ENCODE data around the gene GGN.
"Not testable (repeated sequence)": the region's sequence is repeated elsewhere in the genome, so short reads cannot be mapped to it uniquely, and the experiment has no call there.

GGN gene

DNA sequence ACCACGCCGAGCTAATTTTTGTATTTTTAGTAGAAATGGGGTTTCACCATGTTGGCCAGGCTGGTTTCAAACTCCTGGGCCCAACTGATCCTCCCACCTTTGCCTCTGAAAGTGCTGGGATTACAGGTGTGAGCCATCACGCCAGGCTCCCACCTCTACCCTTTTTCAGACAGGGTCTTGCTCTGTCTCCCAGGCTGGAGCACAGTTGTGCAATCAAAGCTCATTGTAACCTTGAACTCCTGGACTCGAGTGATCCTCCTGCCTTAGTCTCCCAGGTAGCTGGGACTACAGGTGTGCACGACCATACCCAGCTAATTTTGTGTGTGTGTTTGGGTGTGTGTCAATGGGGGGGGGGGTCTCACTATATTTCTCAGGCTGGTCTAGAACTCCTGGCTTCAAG is 36.4 kb upstream of the GGN start:
- Histone ChIP-seq H3K4me3 (ENCODE audit: low read depth, low read length) (no peak overlapping the region), H3K9me3 (ENCODE audit: control insufficient read depth, insufficient read depth, low read length) (no peaks in the 10 kb centered on the region), H3K4me1 (ENCODE audit: control insufficient read depth, insufficient read depth, low read length) (peaks cover 5% of the 10 kb centered on the region), H3K27me3 (ENCODE audit: control insufficient read depth, insufficient read depth, low read length) (no peaks in the 10 kb centered on the region), H3K36me3 (ENCODE audit: control insufficient read depth, insufficient read depth, low read length) (peaks cover 3% of the 10 kb centered on the region), H3K9ac (ENCODE audit: low read depth, low read length) (no peak overlapping the region)

DNA sequence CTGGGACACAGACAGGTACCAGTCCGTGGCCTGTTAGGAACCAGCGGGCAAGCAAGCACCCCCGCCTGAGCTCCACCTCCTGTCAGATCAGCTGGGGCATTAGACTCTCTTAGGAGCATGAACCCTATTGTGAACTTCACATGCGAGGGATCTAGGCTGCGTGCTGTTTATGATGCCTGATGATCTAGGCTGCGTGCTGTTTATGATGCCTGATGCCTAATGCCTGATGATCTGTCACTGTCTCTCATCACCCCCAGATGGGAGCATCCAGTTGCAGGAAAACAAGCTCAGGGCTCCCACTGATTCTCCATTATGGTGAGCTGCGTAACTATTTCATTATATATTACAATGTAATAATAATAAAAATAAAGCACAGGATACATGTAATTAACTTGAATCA is 34.6 kb upstream of the GGN start:
- H3K4me3 ChIP-seq (ENCODE audit: low read depth, low read length), result no peak overlapping the region
- peaks cover 7% of the 10 kb centered on the region for H3K4me1 ChIP-seq (ENCODE audit: control insufficient read depth, insufficient read depth, low read length)
- peaks cover 5% of the 10 kb centered on the region for H3K27me3 ChIP-seq (ENCODE audit: control insufficient read depth, insufficient read depth, low read length)
- H3K36me3 ChIP-seq (ENCODE audit: control insufficient read depth, insufficient read depth, low read length), result peaks cover 3% of the 10 kb centered on the region
- no peaks in the 10 kb centered on the region for H3K9me3 ChIP-seq (ENCODE audit: control insufficient read depth, insufficient read depth, low read length)
- no peak overlapping the region for H3K9ac ChIP-seq (ENCODE audit: low read depth, low read length)

DNA sequence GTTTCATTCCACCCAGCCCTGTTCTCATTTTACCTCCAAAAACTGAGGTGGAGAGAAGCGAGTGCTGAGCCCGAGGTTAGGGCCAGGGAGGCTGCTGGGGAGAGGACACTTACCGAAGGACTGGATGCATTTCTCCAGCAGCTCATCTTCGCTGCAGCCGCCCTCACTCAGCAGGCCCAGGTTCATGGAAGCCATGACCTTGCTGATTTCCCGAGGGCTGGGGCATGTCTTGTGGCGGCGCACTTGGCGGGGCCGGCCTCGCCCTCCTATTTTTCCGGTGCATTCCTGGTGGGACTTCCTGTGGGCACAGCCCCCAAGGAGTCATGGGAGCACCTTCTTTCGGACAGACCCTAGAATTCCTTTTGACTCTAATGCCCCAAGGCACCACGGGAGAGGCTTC is 34.0 kb upstream of the GGN start:
- Histone ChIP-seq H3K4me3 (ENCODE audit: low read depth, low read length) (no peak overlapping the region), H3K9me3 (ENCODE audit: control insufficient read depth, insufficient read depth, low read length) (no peaks in the 10 kb centered on the region), H3K36me3 (ENCODE audit: control insufficient read depth, insufficient read depth, low read length) (peaks cover 3% of the 10 kb centered on the region), H3K27me3 (ENCODE audit: control insufficient read depth, insufficient read depth, low read length) (peaks cover 5% of the 10 kb centered on the region), H3K4me1 (ENCODE audit: control insufficient read depth, insufficient read depth, low read length) (peaks cover 9% of the 10 kb centered on the region), H3K9ac (ENCODE audit: low read depth, low read length) (no peak overlapping the region)

DNA sequence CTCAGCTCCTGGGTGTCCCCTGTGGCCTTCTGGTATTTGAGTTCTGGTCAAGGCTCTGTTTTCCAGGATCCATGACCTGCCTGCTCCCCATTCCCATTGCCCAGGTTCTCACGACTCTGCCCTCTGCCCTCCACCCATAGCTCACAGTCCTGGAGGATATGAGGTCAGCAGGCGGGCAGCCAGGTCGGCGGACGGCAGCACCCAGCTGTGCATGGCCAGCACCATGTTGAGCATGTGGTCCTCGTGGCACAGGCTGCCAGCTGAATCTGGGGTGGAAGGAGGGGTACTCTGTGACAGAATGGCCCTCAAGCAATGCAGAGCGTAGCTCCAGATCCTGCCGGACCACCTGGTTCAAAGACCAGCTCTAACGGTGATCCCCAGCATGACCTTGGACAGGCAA is 33.1 kb upstream of the GGN start:
- no peak overlapping the region for H3K9ac ChIP-seq (ENCODE audit: low read depth, low read length)
- no peaks in the 10 kb centered on the region for H3K9me3 ChIP-seq (ENCODE audit: control insufficient read depth, insufficient read depth, low read length)
- no peak overlapping the region for H3K4me3 ChIP-seq (ENCODE audit: low read depth, low read length)
- H3K27me3 ChIP-seq (ENCODE audit: control insufficient read depth, insufficient read depth, low read length), result peaks cover 5% of the 10 kb centered on the region
- H3K4me1 ChIP-seq (ENCODE audit: control insufficient read depth, insufficient read depth, low read length), result peaks cover 9% of the 10 kb centered on the region
- H3K36me3 ChIP-seq (ENCODE audit: control insufficient read depth, insufficient read depth, low read length), result peaks cover 3% of the 10 kb centered on the region

DNA sequence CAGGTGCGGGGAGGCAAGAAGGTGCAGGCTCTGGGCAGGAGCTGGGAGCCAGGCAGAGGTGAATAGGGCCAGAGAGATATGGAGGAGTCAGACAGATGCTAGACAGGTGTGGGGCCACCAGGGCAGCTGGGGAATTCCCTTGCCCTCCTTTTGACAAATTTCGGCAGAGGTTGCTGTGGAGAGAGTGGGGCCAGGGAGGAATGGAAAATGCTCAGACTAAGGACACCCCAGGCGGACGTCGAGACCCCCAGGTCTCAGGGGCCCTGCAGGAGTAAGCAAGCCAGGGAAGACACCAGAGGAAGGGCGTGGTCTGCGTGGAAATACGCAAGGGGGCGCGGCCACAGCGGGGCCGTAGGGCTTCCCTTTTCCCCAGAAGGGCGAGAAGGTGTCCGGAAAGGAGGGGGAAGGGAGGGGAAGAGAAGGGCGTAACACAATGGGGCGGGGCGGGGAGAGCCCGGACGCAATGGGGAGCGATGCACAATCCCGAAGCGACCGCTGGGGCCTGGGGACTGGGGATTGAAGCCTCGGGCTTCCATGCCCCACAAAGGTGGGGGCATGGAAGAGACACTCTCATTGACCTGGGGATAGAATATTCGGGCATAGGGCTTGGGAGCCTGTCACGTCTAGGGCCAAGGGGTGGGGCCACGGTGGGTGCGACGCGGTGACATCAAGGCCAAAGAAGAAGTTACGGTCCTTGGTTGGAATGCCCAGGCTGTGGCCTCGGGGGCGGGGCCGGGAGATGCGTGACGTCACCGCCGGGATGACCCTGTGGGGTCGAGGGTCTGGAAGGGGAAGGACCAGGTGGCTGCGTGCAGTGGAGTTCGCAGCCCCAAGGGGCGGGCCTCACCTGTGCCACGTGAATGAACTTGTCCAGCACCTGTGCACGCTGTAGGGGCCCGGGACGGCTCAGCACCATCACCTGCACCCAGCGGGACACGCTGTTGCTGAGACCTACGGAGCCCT is 30.0 kb upstream of the GGN start:
- H3K27me3 ChIP-seq (ENCODE audit: control insufficient read depth, insufficient read depth, low read length), result peaks cover 5% of the 10 kb centered on the region
- peaks cover 3% of the 10 kb centered on the region for H3K36me3 ChIP-seq (ENCODE audit: control insufficient read depth, insufficient read depth, low read length)
- H3K9ac ChIP-seq (ENCODE audit: low read depth, low read length), result no peak overlapping the region
- peak overlapping the region; percentile 54 for H3K4me3 ChIP-seq (ENCODE audit: low read depth, low read length)
- peaks cover 4% of the 10 kb centered on the region for H3K4me1 ChIP-seq (ENCODE audit: control insufficient read depth, insufficient read depth, low read length)
- no peaks in the 10 kb centered on the region for H3K9me3 ChIP-seq (ENCODE audit: control insufficient read depth, insufficient read depth, low read length)

- Histone ChIP-seq H3K9ac (ENCODE audit: low read depth, low read length) (no peak overlapping the region), H3K27me3 (ENCODE audit: control insufficient read depth, insufficient read depth, low read length) (peaks cover 5% of the 10 kb centered on the region), H3K36me3 (ENCODE audit: control insufficient read depth, insufficient read depth, low read length) (peaks cover 3% of the 10 kb centered on the region), H3K4me3 (ENCODE audit: low read depth, low read length) (no peak overlapping the region), H3K9me3 (ENCODE audit: control insufficient read depth, insufficient read depth, low read length) (no peaks in the 10 kb centered on the region), H3K4me1 (ENCODE audit: control insufficient read depth, insufficient read depth, low read length) (peaks cover 4% of the 10 kb centered on the region)
Measured at GRCh38 chr19:38417146-38417543, 29.3 kb upstream of the GGN start.

DNA sequence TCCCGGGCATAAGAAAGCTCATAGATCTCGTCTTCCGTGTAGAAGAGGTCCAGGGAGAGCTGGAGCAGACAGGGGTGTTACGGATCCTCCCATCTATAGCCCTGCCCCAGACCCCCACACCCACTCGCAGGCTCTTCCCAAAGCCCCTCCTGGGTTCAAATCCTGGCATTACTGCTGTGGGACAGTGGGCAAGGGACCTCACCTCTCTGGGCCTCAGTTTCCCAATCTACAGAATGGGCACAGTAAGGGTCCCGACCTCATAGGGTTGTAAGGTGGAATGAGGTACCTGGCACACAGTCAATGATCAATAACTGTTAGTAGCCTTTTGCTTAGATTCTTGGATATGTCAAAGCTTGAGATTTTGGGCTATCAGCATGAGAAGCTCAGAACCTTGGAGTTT is 25.6 kb upstream of the GGN start:
- H3K4me3 ChIP-seq (ENCODE audit: low read depth, low read length), result no peak overlapping the region
- H3K4me1 ChIP-seq (ENCODE audit: control insufficient read depth, insufficient read depth, low read length), result peaks cover 4% of the 10 kb centered on the region
- H3K9ac ChIP-seq (ENCODE audit: low read depth, low read length), result no peak overlapping the region
- H3K36me3 ChIP-seq (ENCODE audit: control insufficient read depth, insufficient read depth, low read length), result no peaks in the 10 kb centered on the region
- no peaks in the 10 kb centered on the region for H3K27me3 ChIP-seq (ENCODE audit: control insufficient read depth, insufficient read depth, low read length)
- H3K9me3 ChIP-seq (ENCODE audit: control insufficient read depth, insufficient read depth, low read length), result no peaks in the 10 kb centered on the region

DNA sequence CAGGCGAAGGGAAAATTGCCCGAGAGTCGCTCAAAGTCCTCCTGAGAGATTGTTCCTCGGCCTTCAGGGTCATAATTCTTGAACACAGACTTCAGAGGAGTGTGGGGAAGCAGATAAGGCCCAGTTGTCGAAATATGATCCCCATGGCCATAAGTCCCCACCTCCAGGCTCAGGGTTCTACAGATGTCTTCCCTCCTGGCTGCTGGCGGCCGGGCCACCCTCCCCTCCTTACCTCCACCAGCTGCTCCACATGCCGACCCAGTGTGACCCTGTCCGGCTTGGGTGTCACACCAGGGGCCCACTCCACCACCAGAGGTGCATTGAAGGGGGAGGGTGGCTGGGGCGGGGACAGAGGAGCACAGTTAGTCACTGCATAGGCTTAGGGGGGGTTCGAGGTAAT is 25.1 kb upstream of the GGN start:
- H3K27me3 ChIP-seq (ENCODE audit: control insufficient read depth, insufficient read depth, low read length), result no peaks in the 10 kb centered on the region
- H3K36me3 ChIP-seq (ENCODE audit: control insufficient read depth, insufficient read depth, low read length), result no peaks in the 10 kb centered on the region
- H3K9me3 ChIP-seq (ENCODE audit: control insufficient read depth, insufficient read depth, low read length), result no peaks in the 10 kb centered on the region
- peaks cover 4% of the 10 kb centered on the region for H3K4me1 ChIP-seq (ENCODE audit: control insufficient read depth, insufficient read depth, low read length)
- H3K4me3 ChIP-seq (ENCODE audit: low read depth, low read length), result no peak overlapping the region
- H3K9ac ChIP-seq (ENCODE audit: low read depth, low read length), result no peak overlapping the region

- Histone ChIP-seq H3K4me3 (ENCODE audit: low read depth, low read length) (no peak overlapping the region), H3K27me3 (ENCODE audit: control insufficient read depth, insufficient read depth, low read length) (no peaks in the 10 kb centered on the region), H3K9ac (ENCODE audit: low read depth, low read length) (no peak overlapping the region), H3K4me1 (ENCODE audit: control insufficient read depth, insufficient read depth, low read length) (peaks cover 3% of the 10 kb centered on the region), H3K9me3 (ENCODE audit: control insufficient read depth, insufficient read depth, low read length) (no peaks in the 10 kb centered on the region), H3K36me3 (ENCODE audit: control insufficient read depth, insufficient read depth, low read length) (no peaks in the 10 kb centered on the region)
Measured at GRCh38 chr19:38412491-38412890, 24.7 kb upstream of the GGN start.

GRCh38 chr19:38411898-38412297 is 24.1 kb upstream of the GGN start:
- not testable (repeated sequence) for H3K36me3 ChIP-seq (ENCODE audit: control insufficient read depth, insufficient read depth, low read length); H3K9ac ChIP-seq (ENCODE audit: low read depth, low read length); H3K4me3 ChIP-seq (ENCODE audit: low read depth, low read length); H3K9me3 ChIP-seq (ENCODE audit: control insufficient read depth, insufficient read depth, low read length); H3K4me1 ChIP-seq (ENCODE audit: control insufficient read depth, insufficient read depth, low read length); H3K27me3 ChIP-seq (ENCODE audit: control insufficient read depth, insufficient read depth, low read length)

GRCh38 chr19:38411041-38411712 is 23.3 kb upstream of the GGN start:
- no peak overlapping the region for H3K9ac ChIP-seq (ENCODE audit: low read depth, low read length)
- no peaks in the 10 kb centered on the region for H3K4me1 ChIP-seq (ENCODE audit: control insufficient read depth, insufficient read depth, low read length)
- H3K27me3 ChIP-seq (ENCODE audit: control insufficient read depth, insufficient read depth, low read length), result no peaks in the 10 kb centered on the region
- H3K9me3 ChIP-seq (ENCODE audit: control insufficient read depth, insufficient read depth, low read length), result no peaks in the 10 kb centered on the region
- H3K36me3 ChIP-seq (ENCODE audit: control insufficient read depth, insufficient read depth, low read length), result peaks cover 5% of the 10 kb centered on the region
- H3K4me3 ChIP-seq (ENCODE audit: low read depth, low read length), result no peak overlapping the region

DNA sequence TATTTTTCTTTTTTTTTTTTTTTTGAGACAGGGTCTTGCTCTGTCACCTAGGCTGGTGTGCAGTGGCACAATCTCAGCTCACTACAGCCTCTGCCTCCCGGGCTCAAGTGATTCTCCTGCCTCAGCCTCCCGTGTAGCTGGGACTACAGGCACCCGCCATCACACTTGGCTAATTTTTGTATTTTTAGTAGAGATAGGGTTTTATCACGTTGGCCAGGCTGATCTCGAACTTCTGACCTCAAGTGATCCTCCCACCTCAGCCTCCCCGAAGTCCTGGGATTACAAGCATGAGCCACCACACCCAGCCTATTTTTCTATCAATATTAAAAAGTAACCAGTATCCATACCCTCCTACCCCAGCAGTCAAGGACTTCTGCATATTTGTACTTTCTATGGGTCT is 22.6 kb upstream of the GGN start:
- H3K4me3 ChIP-seq (ENCODE audit: low read depth, low read length); H3K36me3 ChIP-seq (ENCODE audit: control insufficient read depth, insufficient read depth, low read length); H3K9me3 ChIP-seq (ENCODE audit: control insufficient read depth, insufficient read depth, low read length); H3K27me3 ChIP-seq (ENCODE audit: control insufficient read depth, insufficient read depth, low read length); H3K9ac ChIP-seq (ENCODE audit: low read depth, low read length); H3K4me1 ChIP-seq (ENCODE audit: control insufficient read depth, insufficient read depth, low read length): not testable (repeated sequence)
